GM12878 (cell line): ENCODE results near the gene TOMM40L. TPM values are rescaled to one million over a fixed set of nuclear protein-coding genes. Genes with fewer than 3 reads are reported as not detected.

Experiments used
- BCL11A ChIP-seq: IDR thresholded peaks from 2 replicates; pipeline ENCODE4 v1.6.1; 2011; ENCODE audit warnings: low read depth, low read length
- CHD4 ChIP-seq: fragments of 200-600 bp; sonication (generic); IDR thresholded peaks from 2 replicates; pipeline ENCODE4 v1.6.1; 2016; ENCODE audit warnings: mild to moderate bottlenecking
- CREM ChIP-seq: IDR thresholded peaks from 2 replicates; pipeline ENCODE4 v1.6.1; 2014; ENCODE audit warnings: antibody characterized with exemption, low read depth
- DPF2 ChIP-seq: fragments of 450-650 bp; IDR thresholded peaks from 2 replicates; pipeline ENCODE4 v1.6.1; 2017; ENCODE audit warnings: mild to moderate bottlenecking
- GATAD2B ChIP-seq: fragments of 450-650 bp; conservative IDR thresholded peaks from 2 replicates; pipeline ENCODE4 v1.6.1; 2017; ENCODE audit warnings: low read depth, mild to moderate bottlenecking, moderate library complexity
- HSF1 ChIP-seq: fragments of 150-350 bp; IDR thresholded peaks from 2 replicates; pipeline ENCODE4 v1.6.1; 2014; ENCODE audit warnings: mild to moderate bottlenecking, low read depth, low read length
- MEF2A ChIP-seq: IDR thresholded peaks from 2 replicates; pipeline ENCODE4 v1.6.1; 2011; ENCODE audit warnings: low read depth, mild to moderate bottlenecking, low read length, moderate library complexity; ENCODE audit not compliant: insufficient read depth
- MYB ChIP-seq: fragments of 150-350 bp; IDR thresholded peaks from 2 replicates; pipeline ENCODE4 v1.6.1; 2014; ENCODE audit warnings: mild to moderate bottlenecking, low read depth, low read length, borderline replicate concordance
- NFIC ChIP-seq: IDR thresholded peaks from 2 replicates; pipeline ENCODE4 v1.6.1; 2012; ENCODE audit warnings: low read depth, mild to moderate bottlenecking, inconsistent platforms, low read length, moderate library complexity
- PRDM15 ChIP-seq: fragments of 450-650 bp; formaldehyde crosslinking; IDR thresholded peaks from 2 replicates; pipeline ENCODE4 v1.4.0; 2020; ENCODE audit warnings: mild to moderate bottlenecking, moderate library complexity
- RAD21 ChIP-seq: IDR thresholded peaks from 2 replicates; pipeline ENCODE4 v1.6.1; 2011; ENCODE audit warnings: mild to moderate bottlenecking, low read depth, low read length, moderate library complexity; ENCODE audit not compliant: insufficient read depth
- RB1 ChIP-seq: fragments of 450-650 bp; formaldehyde crosslinking; IDR thresholded peaks from 2 replicates; pipeline ENCODE4 v1.6.1; 2017; ENCODE audit warnings: mild to moderate bottlenecking, borderline replicate concordance
- RELB ChIP-seq: fragments of 450-650 bp; IDR thresholded peaks from 2 replicates; pipeline ENCODE4 v1.6.1; 2017; ENCODE audit warnings: low read depth, mild to moderate bottlenecking, moderate library complexity
- SIX5 ChIP-seq: IDR thresholded peaks from 2 replicates; pipeline ENCODE4 v1.6.1; 2011; ENCODE audit warnings: mild to moderate bottlenecking, low read depth, low read length, moderate library complexity; ENCODE audit not compliant: severe bottlenecking
- YBX1 ChIP-seq: fragments of 450-650 bp; IDR thresholded peaks from 2 replicates; pipeline ENCODE4 v1.6.1; 2016; ENCODE audit warnings: antibody characterized with exemption
- YY1 ChIP-seq: IDR thresholded peaks from 2 replicates; pipeline ENCODE4 v1.6.1; 2011; ENCODE audit warnings: low read depth, mild to moderate bottlenecking, low read length
- ZNF274 ChIP-seq: IDR thresholded peaks from one replicate; pipeline ENCODE4 v1.8.0; 2011; ENCODE audit not compliant: insufficient read length, insufficient read depth
- ZNF687 ChIP-seq: fragments of 450-650 bp; IDR thresholded peaks from 2 replicates; pipeline ENCODE4 v1.6.1; 2017; ENCODE audit warnings: mild to moderate bottlenecking, moderate library complexity
- polyA plus RNA-seq, 11 experiments: library from polyadenylated mRNA; depleted of rRNA in 4 of 11; unstranded in 6 of 11; stranded (reverse) in 5 of 11; fragments of >200 nt; fragmentation: Nextera tagmentation in 4 of 11; fragmentation: Illumina TruSeq in 1 of 11; extraction: Ambion mirVana in 4 of 11; extraction: Trizol in 1 of 11; gene quantifications; 1 replicate in 1 of 11; 2 replicates in 10 of 11; pipeline versions ENCODE4 v1.2.1 to v1.2.3, GENCODE V29; 2011 to 2016; ENCODE audit warnings: inconsistent platforms in 2 of 11, missing spikeins in 2 of 11, low read depth in 1 of 11
- total RNA-seq, 4 experiments: library from RNA; depleted of rRNA in 3 of 4; stranded (reverse); fragments of >200 nt in 3 of 4; fragmentation: Illumina TruSeq in 1 of 4; extraction: Trizol in 1 of 4; gene quantifications; 2 replicates each; pipeline versions ENCODE4 v1.2.1 to v1.2.3, GENCODE V29; 2013 to 2021

The TOMM40L gene
- total and polyA plus RNA-seq, 10 of the 15 experiments (the other 5 are each of a cell fraction or from before 2014, with no cell fraction given), result 5.9 to 21.6 (median 15.7) TPM

GRCh38 chr1:161177112-161177935 lies 48.5 kb upstream of the TOMM40L start, which contains the start of gene B4GALT3 (continued):
- peak; percentile 81 for TF ChIP-seq ZNF687
- TF ChIP-seq PRDM15 (CRISPR knock-in tag), result no peak
- TF ChIP-seq GATAD2B, result no peak
- peak; percentile 51 for TF ChIP-seq SIX5
- 0 out of 2 replicates have a peak, but pooled peaks have one; percentile 15 for TF ChIP-seq MEF2A
- TF ChIP-seq CHD4, result no peak
- 0 out of 2 replicates have a peak, but pooled peaks have one; percentile 32 for TF ChIP-seq DPF2
- TF ChIP-seq RELB, result peak; percentile 55; the same call in 1 of the 2 replicates
- no peak for TF ChIP-seq YBX1
- TF ChIP-seq BCL11A, result no peak
- TF ChIP-seq RB1, result 0 out of 2 replicates have a peak, but pooled peaks have one; percentile 38
- TF ChIP-seq MYB, result no peak
- peak; percentile 73 for TF ChIP-seq CREM
- TF ChIP-seq ZNF274, result no peak
- peak; percentile 100 for TF ChIP-seq YY1
- no peak for TF ChIP-seq HSF1
- TF ChIP-seq NFIC, result no peak
- peak; percentile 17; the same call in 1 of the 2 replicates for TF ChIP-seq RAD21
